HCT116 (cell line): ENCODE measurements around the gene DNAJC9. TPM values are rescaled to one million over a fixed set of nuclear protein-coding genes. Genes with fewer than 3 reads are reported as not detected.

ENCODE experiments used
- ATAC-seq: fragments of 200-7000 bp; cut with Tn5 transposase; 2 replicates; pipeline ENCODE4 v1.9.1; 2020; ENCODE audit warnings: mild to moderate bottlenecking, moderate library complexity
- BruUV-seq: library from RNA; stranded (reverse); fragments of 400-500 nt; replicated peaks from 2 replicates; lab custom pipeline; 2021; lab: Mats Ljungman, UMichigan
- CTCF ChIA-PET: fragments of 300-600 bp; sonication (Branson Sonifier 250); formaldehyde crosslinking; loops from one replicate; lab custom pipeline; 2021; ENCODE audit warnings: antibody characterized with exemption; lab: Charles Lee
- POLR2A ChIA-PET: fragments of 300-600, 350-600 bp; sonication (Branson Sonifier 250); formaldehyde crosslinking; loops from one replicate; lab custom pipeline; 2021; ENCODE audit warnings: antibody characterized with exemption; lab: Charles Lee
- RAD21 ChIA-PET, 2 experiments: fragments of 300-600 bp; sonication (Branson Sonifier 250); formaldehyde crosslinking; loops; one replicate each; lab custom pipeline; 2023; ENCODE audit warnings: low total read pairs in 2 of 2; ENCODE audit not compliant: uncharacterized antibody in 2 of 2, unreplicated experiment in 2 of 2, low non-redundant PET in 1 of 2; lab: Charles Lee
- DNase-seq: peaks from one replicate; pipeline ENCODE4 v3.0.0-alpha.2; 2010; ENCODE audit warnings: low read depth, low spot score
- H2AFZ ChIP-seq: fragments of 200-600 bp; shearing (Covaris generic), sonication (generic); 2 replicates; pipeline ENCODE4 v1.6.1; 2017; ENCODE audit warnings: low read depth, mixed run types, mixed read lengths, antibody characterized with exemption, low read length; ENCODE audit not compliant: poor library complexity, severe bottlenecking
- H3K27ac ChIP-seq: 2 replicates; pipeline ENCODE4 v1.5.1; 2012; ENCODE audit warnings: low read depth, low read length
- H3K27me3 ChIP-seq: fragments of 200-600 bp; sonication (generic); 2 replicates; pipeline ENCODE4 v1.6.1; 2016; ENCODE audit warnings: mixed run types, low read length, mixed read lengths; ENCODE audit not compliant: insufficient read depth
- H3K36me3 ChIP-seq, 2 experiments: fragments of 200-500 bp in 1 of 2; fragments of 200-600 bp in 1 of 2; sonication (Bioruptor generic) in 1 of 2; sonication (generic) in 1 of 2; 2 replicates each; pipeline versions ENCODE4 v1.5.1 to v1.6.1; 2014 to 2016; ENCODE audit warnings: low read length in 2 of 2, inconsistent platforms in 1 of 2, mixed read lengths in 1 of 2, mixed run types in 1 of 2; ENCODE audit not compliant: insufficient read depth in 2 of 2, control insufficient read depth in 1 of 2
- H3K4me1 ChIP-seq, 2 experiments: fragments of 200-600 bp in 1 of 2; sonication (generic) in 1 of 2; 2 replicates each; pipeline versions ENCODE4 v1.5.1 to v1.6.1; 2012 to 2017; ENCODE audit warnings: low read length in 2 of 2, inconsistent platforms in 1 of 2, mild to moderate bottlenecking in 1 of 2, mixed read lengths in 1 of 2, mixed run types in 1 of 2, moderate library complexity in 1 of 2; ENCODE audit not compliant: insufficient read depth in 2 of 2, control insufficient read depth in 1 of 2
- H3K4me2 ChIP-seq: fragments of 200-600 bp; sonication (generic); 2 replicates; pipeline ENCODE4 v1.6.1; 2017; ENCODE audit warnings: mixed run types, low read length, mixed read lengths
- H3K4me3 ChIP-seq, 2 experiments: fragments of 200-600 bp in 1 of 2; sonication (generic) in 1 of 2; replicated peaks in 1 of 2; 2 replicates each; pipeline ENCODE4 v1.5.1; 2011 to 2016; ENCODE audit warnings: low read length in 2 of 2, control low read depth in 1 of 2, low read depth in 1 of 2, mild to moderate bottlenecking in 1 of 2, mixed read lengths in 1 of 2, mixed run types in 1 of 2
- H3K79me2 ChIP-seq: fragments of 200-600 bp; sonication (generic); 2 replicates; pipeline ENCODE4 v1.6.1; 2017; ENCODE audit warnings: mild to moderate bottlenecking, mixed run types, low read length, moderate library complexity, mixed read lengths; ENCODE audit not compliant: insufficient read depth
- H3K9ac ChIP-seq: fragments of 200-600 bp; sonication (generic); 2 replicates; pipeline ENCODE4 v1.6.1; 2016; ENCODE audit warnings: low read length, mixed read lengths
- H3K9me2 ChIP-seq: fragments of 200-600 bp; sonication (generic), shearing (Covaris generic); 2 replicates; pipeline ENCODE4 v1.6.1; 2017; ENCODE audit warnings: mixed run types, mild to moderate bottlenecking, moderate library complexity; ENCODE audit not compliant: insufficient read depth
- H3K9me3 ChIP-seq, 2 experiments: fragments of 200-500 bp in 1 of 2; fragments of 200-600 bp in 1 of 2; sonication (Bioruptor generic) in 1 of 2; sonication (generic) in 1 of 2; 2 replicates each; pipeline ENCODE4 v1.6.1; 2014 to 2017; ENCODE audit warnings: low read length in 2 of 2, mixed read lengths in 2 of 2, inconsistent platforms in 1 of 2, low read depth in 1 of 2, mild to moderate bottlenecking in 1 of 2, mixed run types in 1 of 2, moderate library complexity in 1 of 2; ENCODE audit not compliant: control insufficient read depth in 1 of 2, insufficient read depth in 1 of 2
- H4K20me1 ChIP-seq: fragments of 200-600 bp; sonication (generic), shearing (Covaris generic); 2 replicates; pipeline ENCODE4 v1.6.1; 2017; ENCODE audit warnings: mixed run types, mild to moderate bottlenecking, moderate library complexity; ENCODE audit not compliant: insufficient read depth
- CBX3 ChIP-seq: IDR thresholded peaks from 2 replicates; pipeline ENCODE4 v1.6.1; 2012; ENCODE audit warnings: low read depth
- CEBPB ChIP-seq: IDR thresholded peaks from 2 replicates; pipeline ENCODE4 v1.6.1; 2012; ENCODE audit warnings: low read depth
- ELF1 ChIP-seq: IDR thresholded peaks from 2 replicates; pipeline ENCODE4 v1.6.1; 2012; ENCODE audit warnings: low read depth, borderline replicate concordance
- EZH2phosphoT487 ChIP-seq: fragments of 200-600 bp; IDR thresholded peaks from 2 replicates; pipeline ENCODE4 v1.6.1; 2018; ENCODE audit warnings: antibody characterized with exemption, borderline replicate concordance
- FOSL1 ChIP-seq: IDR thresholded peaks from 2 replicates; pipeline ENCODE4 v1.6.1; 2012; ENCODE audit warnings: low read depth
- JUND ChIP-seq: IDR thresholded peaks from 2 replicates; pipeline ENCODE4 v1.6.1; 2012
- MAX ChIP-seq: IDR thresholded peaks from 2 replicates; pipeline ENCODE4 v1.6.1; 2012
- POLR2A ChIP-seq: IDR thresholded peaks from 2 replicates; pipeline ENCODE4 v1.7.0; 2011; ENCODE audit warnings: borderline replicate concordance; ENCODE audit not compliant: insufficient read depth, insufficient read length; ENCODE audit errors: extremely low read depth
- SIN3A ChIP-seq: IDR thresholded peaks from 2 replicates; pipeline ENCODE4 v1.6.1; 2012; ENCODE audit warnings: low read depth
- SRF ChIP-seq: IDR thresholded peaks from 2 replicates; pipeline ENCODE4 v1.6.1; 2012; ENCODE audit warnings: low read depth
- TCF7L2 ChIP-seq: IDR thresholded peaks from 2 replicates; pipeline ENCODE4 v1.7.0; 2011; ENCODE audit warnings: borderline replicate concordance, inconsistent platforms; ENCODE audit not compliant: insufficient read depth, insufficient read length; ENCODE audit errors: extremely low read depth
- YY1 ChIP-seq: IDR thresholded peaks from 2 replicates; pipeline ENCODE4 v1.6.1; 2011; ENCODE audit warnings: low read length, low read depth, moderate library complexity, mild to moderate bottlenecking; ENCODE audit not compliant: insufficient replicate concordance; ENCODE audit errors: extremely low read depth
- ZFX ChIP-seq: fragments of 450-650 bp; IDR thresholded peaks from 2 replicates; pipeline ENCODE4 v1.6.1; 2017
- intact Hi-C: fragments of 100-400 bp; cut with micrococcal nuclease; formaldehyde crosslinking; loops from 2 replicates; pipeline ENCODE4 v1.10.0; 2022
- total RNA-seq: library from RNA; stranded (reverse); gene quantifications from one replicate; pipeline ENCODE4 v1.2.1, GENCODE V29; 2021; ENCODE audit not compliant: unreplicated experiment
- TF ChIP-seq, protein P1 (sequence below), 3 experiments: fragments of 200-600 bp in 1 of 3; sonication (generic) in 1 of 3; IDR thresholded peaks in 2 of 3; conservative IDR thresholded peaks in 1 of 3; 2 replicates each; pipeline ENCODE4 v1.5.1; 2012 to 2017; ENCODE audit warnings: low read depth in 2 of 3, low read length in 2 of 3, antibody characterized with exemption in 1 of 3, borderline replicate concordance in 1 of 3, control low read depth in 1 of 3, mild to moderate bottlenecking in 1 of 3, mixed read lengths in 1 of 3, mixed run types in 1 of 3, moderate library complexity in 1 of 3; ENCODE audit not compliant: insufficient read depth in 1 of 3
- TF ChIP-seq, protein P2 (sequence below): IDR thresholded peaks from 2 replicates; pipeline ENCODE4 v1.6.1; 2012
- TF ChIP-seq, protein P3 (sequence below): IDR thresholded peaks from 2 replicates; pipeline ENCODE4 v1.6.1; 2011; ENCODE audit warnings: mild to moderate bottlenecking, low read length, moderate library complexity; ENCODE audit not compliant: insufficient replicate concordance; ENCODE audit errors: extremely low read depth

The DNAJC9 gene
- total RNA-seq, 1 experiment from 2014 or later, result 40.3 TPM

DNA sequence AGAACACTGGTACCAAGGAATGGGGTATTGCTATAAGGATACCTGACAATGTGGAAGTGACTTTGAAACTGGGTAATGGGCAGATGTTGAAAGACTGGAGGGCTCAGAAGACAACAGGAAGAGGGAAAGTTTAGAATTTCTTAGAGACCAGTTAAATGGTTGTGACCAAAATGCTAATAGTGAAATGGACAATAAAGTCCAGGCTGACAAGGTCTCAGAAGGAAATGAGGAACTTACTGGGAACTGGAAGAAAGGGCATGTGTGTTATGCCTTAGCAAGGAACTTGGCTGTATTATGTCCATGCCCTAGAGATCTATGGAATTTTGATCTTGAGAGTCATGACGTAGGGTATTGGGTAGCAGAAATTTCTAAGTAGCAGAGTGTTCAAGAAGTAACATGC is 41.2 kb downstream of the DNAJC9 start:
- Histone ChIP-seq H3K9me2 (no peaks in the 10 kb centered on the region), H3K9ac (no peak overlapping the region), H3K36me3 (no peaks in the 10 kb centered on the region), H3K4me3 (no peak overlapping the region), H2AFZ (no peak overlapping the region), H3K9me3 (no peaks in the 10 kb centered on the region), H3K79me2 (no peaks in the 10 kb centered on the region), H3K27ac (no peak overlapping the region), H3K4me2 (no peak overlapping the region), H3K27me3 (no peaks in the 10 kb centered on the region), H4K20me1 (no peaks in the 10 kb centered on the region), H3K4me1 (no peaks in the 10 kb centered on the region)
- intact Hi-C loops, result no loop called here
- DNase-seq (no peak), ATAC-seq (no peak)
- TF ChIP-seq, protein P1, sequence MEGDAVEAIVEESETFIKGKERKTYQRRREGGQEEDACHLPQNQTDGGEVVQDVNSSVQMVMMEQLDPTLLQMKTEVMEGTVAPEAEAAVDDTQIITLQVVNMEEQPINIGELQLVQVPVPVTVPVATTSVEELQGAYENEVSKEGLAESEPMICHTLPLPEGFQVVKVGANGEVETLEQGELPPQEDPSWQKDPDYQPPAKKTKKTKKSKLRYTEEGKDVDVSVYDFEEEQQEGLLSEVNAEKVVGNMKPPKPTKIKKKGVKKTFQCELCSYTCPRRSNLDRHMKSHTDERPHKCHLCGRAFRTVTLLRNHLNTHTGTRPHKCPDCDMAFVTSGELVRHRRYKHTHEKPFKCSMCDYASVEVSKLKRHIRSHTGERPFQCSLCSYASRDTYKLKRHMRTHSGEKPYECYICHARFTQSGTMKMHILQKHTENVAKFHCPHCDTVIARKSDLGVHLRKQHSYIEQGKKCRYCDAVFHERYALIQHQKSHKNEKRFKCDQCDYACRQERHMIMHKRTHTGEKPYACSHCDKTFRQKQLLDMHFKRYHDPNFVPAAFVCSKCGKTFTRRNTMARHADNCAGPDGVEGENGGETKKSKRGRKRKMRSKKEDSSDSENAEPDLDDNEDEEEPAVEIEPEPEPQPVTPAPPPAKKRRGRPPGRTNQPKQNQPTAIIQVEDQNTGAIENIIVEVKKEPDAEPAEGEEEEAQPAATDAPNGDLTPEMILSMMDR (IDR thresholded peaks at IDR 0.05 in 2 of 3, conservative IDR thresholded peaks at IDR 0.05 in 1 of 3; ENCODE audit: borderline replicate concordance in 1 of 3, insufficient read depth in 1 of 3, low read depth in 2 of 3, low read length in 2 of 3), result no peak
- TF ChIP-seq FOSL1 (no peak), CBX3 (no peak), ZFX (no peak), JUND (no peak), TCF7L2 (no peak), SIN3A (no peak), YY1 (no peak), ELF1 (no peak), MAX (no peak), POLR2A (no peak), SRF (no peak), EZH2phosphoT487 (no peak), CEBPB (no peak)
- TF ChIP-seq, protein P2, sequence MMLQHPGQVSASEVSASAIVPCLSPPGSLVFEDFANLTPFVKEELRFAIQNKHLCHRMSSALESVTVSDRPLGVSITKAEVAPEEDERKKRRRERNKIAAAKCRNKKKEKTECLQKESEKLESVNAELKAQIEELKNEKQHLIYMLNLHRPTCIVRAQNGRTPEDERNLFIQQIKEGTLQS, result no peak
- TF ChIP-seq, protein P3, sequence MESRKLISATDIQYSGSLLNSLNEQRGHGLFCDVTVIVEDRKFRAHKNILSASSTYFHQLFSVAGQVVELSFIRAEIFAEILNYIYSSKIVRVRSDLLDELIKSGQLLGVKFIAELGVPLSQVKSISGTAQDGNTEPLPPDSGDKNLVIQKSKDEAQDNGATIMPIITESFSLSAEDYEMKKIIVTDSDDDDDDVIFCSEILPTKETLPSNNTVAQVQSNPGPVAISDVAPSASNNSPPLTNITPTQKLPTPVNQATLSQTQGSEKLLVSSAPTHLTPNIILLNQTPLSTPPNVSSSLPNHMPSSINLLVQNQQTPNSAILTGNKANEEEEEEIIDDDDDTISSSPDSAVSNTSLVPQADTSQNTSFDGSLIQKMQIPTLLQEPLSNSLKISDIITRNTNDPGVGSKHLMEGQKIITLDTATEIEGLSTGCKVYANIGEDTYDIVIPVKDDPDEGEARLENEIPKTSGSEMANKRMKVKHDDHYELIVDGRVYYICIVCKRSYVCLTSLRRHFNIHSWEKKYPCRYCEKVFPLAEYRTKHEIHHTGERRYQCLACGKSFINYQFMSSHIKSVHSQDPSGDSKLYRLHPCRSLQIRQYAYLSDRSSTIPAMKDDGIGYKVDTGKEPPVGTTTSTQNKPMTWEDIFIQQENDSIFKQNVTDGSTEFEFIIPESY, result no peak
- no TSS peak for BruUV-seq
- ChIA-PET POLR2A (no interaction called here), RAD21 (no interaction called here), CTCF (no interaction called here)
